ENCODE data around the gene LEMD2. TPM values are rescaled to one million over a fixed set of nuclear protein-coding genes. Genes with fewer than 3 reads are reported as not detected.
A peak's percentile ranks its signal among the peaks of the same experiment; 100 is the strongest.

The LEMD2 gene
- total and polyA plus RNA-seq, 9 of the 15 experiments (the other 6 are each of a cell fraction or from before 2014, with no cell fraction given) = 0.32 to 46.3 (median 30.8) TPM

DNA sequence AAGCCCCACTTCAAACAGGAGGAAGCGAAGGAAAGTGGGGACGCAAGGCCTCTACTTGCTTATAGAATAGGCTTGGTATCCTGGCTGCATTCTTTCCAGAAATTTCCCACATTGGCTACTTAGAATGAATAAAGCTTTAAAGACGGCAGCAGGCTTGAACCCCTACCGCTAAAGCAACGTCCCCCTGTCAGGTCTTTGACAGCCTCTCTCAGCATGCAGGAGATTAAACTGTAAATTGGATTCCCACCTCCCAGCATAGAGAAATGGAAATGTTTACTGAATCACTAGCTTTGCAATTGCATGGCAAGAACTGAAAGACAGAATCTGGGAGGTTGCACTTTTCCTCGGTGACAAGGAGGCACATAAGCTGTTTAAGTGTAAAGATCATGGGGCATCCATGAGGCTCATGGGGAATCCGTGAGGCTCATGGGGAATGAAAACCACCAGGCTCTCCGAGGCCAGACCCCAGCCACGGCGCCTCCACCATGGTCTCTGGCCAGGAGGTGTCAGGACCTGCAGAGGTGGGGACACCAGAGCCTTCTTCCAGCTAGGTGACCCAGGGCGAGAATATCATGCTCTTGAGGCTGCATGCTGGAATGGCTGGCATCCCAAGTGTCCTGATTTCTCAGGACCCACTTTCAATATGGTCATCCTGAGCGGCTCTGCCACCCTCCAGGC is 10.3 kb downstream of the LEMD2 start:
- WGBS (ENCODE audit: insufficient coverage, low coverage, missing lambda C conversion rate) = 94% methylated on average over 11 of the region's 12 CpGs
- ChIA-PET POLR2A (interaction anchor here (0.8 to 7.0 kb wide), 5 partner anchors 7 to 832 kb away, joined by 3 to 36 read pairs (median 11); partner anchors contain the start of gene LEMD2), CTCF (ENCODE audit: low intra/inter-chr PET ratio) (interaction anchor here (0.6 kb wide), 1 partner anchor 274 kb away, joined by 4 read pairs; no protein-coding TSS in a partner anchor)
- Histone ChIP-seq H4K20me1 (replicated peaks; ENCODE audit: control insufficient read depth, insufficient read depth, low read length) (0 out of 2 replicates have a peak, but pooled peaks cover 2% of the 10 kb centered on the region), H3K4me2 (ENCODE audit: insufficient read depth, low read length) (no peak overlapping the region), H3K9me1 (ENCODE audit: control insufficient read depth, insufficient read depth, low read length) (no peaks in the 10 kb centered on the region), H3K36me3 (ENCODE audit: control insufficient read depth, insufficient read depth, low read length) (peaks cover 88% of the 10 kb centered on the region; the same call in 2 of the 3 replicates), H2AFZ (ENCODE audit: low read depth, low read length) (no peak overlapping the region), H3K27me3 (ENCODE audit: control insufficient read depth in 2 of 2, insufficient read depth in 2 of 2, low read length in 2 of 2) (no peaks in the 10 kb centered on the region), H3K27ac (ENCODE audit: extremely low read depth, low read depth, low read length) (no peak overlapping the region), H3K9me3 (replicated peaks; ENCODE audit: control insufficient read depth, insufficient read depth, low read depth, low read length) (no peaks in the 10 kb centered on the region), H3K79me2 (ENCODE audit: control insufficient read depth, insufficient read depth, low read length) (no peaks in the 10 kb centered on the region), H3K4me1 (replicated peaks in 1 of 2; ENCODE audit: control insufficient read depth in 2 of 2, insufficient read depth in 2 of 2, low read length in 2 of 2) (peaks cover 0 to 5% of the 10 kb centered on the region in 2 experiments; a peak in 1 of 5 replicates), H3K4me3 (no peak overlapping the region), H3K9ac (ENCODE audit: insufficient read depth in 1 of 2, low read depth in 2 of 2, low read length in 2 of 2) (no peak overlapping the region)
- BruUV-seq (replicated peaks) = no TSS peak
- TF ChIP-seq, protein P1, sequence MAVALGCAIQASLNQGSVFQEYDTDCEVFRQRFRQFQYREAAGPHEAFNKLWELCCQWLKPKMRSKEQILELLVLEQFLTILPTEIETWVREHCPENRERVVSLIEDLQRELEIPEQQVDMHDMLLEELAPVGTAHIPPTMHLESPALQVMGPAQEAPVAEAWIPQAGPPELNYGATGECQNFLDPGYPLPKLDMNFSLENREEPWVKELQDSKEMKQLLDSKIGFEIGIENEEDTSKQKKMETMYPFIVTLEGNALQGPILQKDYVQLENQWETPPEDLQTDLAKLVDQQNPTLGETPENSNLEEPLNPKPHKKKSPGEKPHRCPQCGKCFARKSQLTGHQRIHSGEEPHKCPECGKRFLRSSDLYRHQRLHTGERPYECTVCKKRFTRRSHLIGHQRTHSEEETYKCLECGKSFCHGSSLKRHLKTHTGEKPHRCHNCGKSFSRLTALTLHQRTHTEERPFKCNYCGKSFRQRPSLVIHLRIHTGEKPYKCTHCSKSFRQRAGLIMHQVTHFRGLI (CRISPR knock-in tag; IDR thresholded peaks at IDR 0.05) = no peak
- TF ChIP-seq, protein P2, sequence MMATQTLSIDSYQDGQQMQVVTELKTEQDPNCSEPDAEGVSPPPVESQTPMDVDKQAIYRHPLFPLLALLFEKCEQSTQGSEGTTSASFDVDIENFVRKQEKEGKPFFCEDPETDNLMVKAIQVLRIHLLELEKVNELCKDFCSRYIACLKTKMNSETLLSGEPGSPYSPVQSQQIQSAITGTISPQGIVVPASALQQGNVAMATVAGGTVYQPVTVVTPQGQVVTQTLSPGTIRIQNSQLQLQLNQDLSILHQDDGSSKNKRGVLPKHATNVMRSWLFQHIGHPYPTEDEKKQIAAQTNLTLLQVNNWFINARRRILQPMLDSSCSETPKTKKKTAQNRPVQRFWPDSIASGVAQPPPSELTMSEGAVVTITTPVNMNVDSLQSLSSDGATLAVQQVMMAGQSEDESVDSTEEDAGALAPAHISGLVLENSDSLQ (IDR thresholded peaks at IDR 0.05) = no peak
- TF ChIP-seq PML (IDR thresholded peaks at IDR 0.05; ENCODE audit: low read length) (no peak), CC2D1A (IDR thresholded peaks at IDR 0.05) (no peak), ARID1B (IDR thresholded peaks at IDR 0.05) (no peak), ZNF217 (CRISPR knock-in tag; IDR thresholded peaks at IDR 0.05) (no peak), ELF4 (CRISPR knock-in tag; IDR thresholded peaks at IDR 0.05) (no peak)
- TF ChIP-seq, protein P3, sequence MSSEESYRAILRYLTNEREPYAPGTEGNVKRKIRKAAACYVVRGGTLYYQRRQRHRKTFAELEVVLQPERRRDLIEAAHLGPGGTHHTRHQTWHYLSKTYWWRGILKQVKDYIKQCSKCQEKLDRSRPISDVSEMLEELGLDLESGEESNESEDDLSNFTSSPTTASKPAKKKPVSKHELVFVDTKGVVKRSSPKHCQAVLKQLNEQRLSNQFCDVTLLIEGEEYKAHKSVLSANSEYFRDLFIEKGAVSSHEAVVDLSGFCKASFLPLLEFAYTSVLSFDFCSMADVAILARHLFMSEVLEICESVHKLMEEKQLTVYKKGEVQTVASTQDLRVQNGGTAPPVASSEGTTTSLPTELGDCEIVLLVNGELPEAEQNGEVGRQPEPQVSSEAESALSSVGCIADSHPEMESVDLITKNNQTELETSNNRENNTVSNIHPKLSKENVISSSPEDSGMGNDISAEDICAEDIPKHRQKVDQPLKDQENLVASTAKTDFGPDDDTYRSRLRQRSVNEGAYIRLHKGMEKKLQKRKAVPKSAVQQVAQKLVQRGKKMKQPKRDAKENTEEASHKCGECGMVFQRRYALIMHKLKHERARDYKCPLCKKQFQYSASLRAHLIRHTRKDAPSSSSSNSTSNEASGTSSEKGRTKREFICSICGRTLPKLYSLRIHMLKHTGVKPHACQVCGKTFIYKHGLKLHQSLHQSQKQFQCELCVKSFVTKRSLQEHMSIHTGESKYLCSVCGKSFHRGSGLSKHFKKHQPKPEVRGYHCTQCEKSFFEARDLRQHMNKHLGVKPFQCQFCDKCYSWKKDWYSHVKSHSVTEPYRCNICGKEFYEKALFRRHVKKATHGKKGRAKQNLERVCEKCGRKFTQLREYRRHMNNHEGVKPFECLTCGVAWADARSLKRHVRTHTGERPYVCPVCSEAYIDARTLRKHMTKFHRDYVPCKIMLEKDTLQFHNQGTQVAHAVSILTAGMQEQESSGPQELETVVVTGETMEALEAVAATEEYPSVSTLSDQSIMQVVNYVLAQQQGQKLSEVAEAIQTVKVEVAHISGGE (CRISPR knock-in tag; IDR thresholded peaks at IDR 0.05) = no peak
- TF ChIP-seq, protein P4, sequence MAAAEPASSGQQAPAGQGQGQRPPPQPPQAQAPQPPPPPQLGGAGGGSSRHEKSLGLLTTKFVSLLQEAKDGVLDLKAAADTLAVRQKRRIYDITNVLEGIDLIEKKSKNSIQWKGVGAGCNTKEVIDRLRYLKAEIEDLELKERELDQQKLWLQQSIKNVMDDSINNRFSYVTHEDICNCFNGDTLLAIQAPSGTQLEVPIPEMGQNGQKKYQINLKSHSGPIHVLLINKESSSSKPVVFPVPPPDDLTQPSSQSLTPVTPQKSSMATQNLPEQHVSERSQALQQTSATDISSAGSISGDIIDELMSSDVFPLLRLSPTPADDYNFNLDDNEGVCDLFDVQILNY (CRISPR knock-in tag; IDR thresholded peaks at IDR 0.05) = no peak
- DNase-seq (ENCODE audit: extremely low read depth in 1 of 4, low spot score in 3 of 4) (no peak), FAIRE-seq (peak; percentile 32), ATAC-seq (no peak)
- in situ Hi-C loops (cut with MboI) (no loop called here), intact Hi-C loops (cut with micrococcal nuclease) (no loop called here)

Measured in K562 (cell line).